HepG2 (cell line): Measurements from ENCODE around the gene FASLG. TPM values are rescaled to one million over a fixed set of nuclear protein-coding genes. Genes with fewer than 3 reads are reported as not detected.

Source experiments
- ATAC-seq: fragments of 200-7000 bp; cut with Tn5 transposase; 3 replicates; pipeline ENCODE4 v1.9.1; 2020; ENCODE audit warnings: mild to moderate bottlenecking, moderate library complexity
- BruUV-seq: library from RNA; stranded (reverse); fragments of 400-500 nt; replicated peaks from 2 replicates; lab custom pipeline; 2021; lab: Mats Ljungman, UMichigan
- CTCF ChIA-PET: fragments of 300-600 bp; formaldehyde crosslinking; extraction: SDS; loops from one replicate; lab custom pipeline; 2021; ENCODE audit warnings: low total read pairs, inconsistent platforms, low intra/inter-chr PET ratio; lab: Yijun Ruan, JAX
- POLR2A ChIA-PET: fragments of 350-600 bp; sonication (Branson Sonifier 250); formaldehyde crosslinking; loops from one replicate; lab custom pipeline; 2020; ENCODE audit warnings: antibody characterized with exemption, inconsistent platforms; lab: Yijun Ruan, JAX
- DNase-seq: peaks from one replicate; pipeline ENCODE4 v3.0.0-alpha.2; 2015; ENCODE audit warnings: low spot score
- FAIRE-seq: peaks from 3 replicates; lab custom pipeline; 2011; peaks lifted over from hg19 to GRCh38; lab: Jason Lieb, UNC
- H2AFZ ChIP-seq: one replicate; pipeline ENCODE4 v1.6.1; 2011; ENCODE audit warnings: low read length, inconsistent platforms
- H3K27ac ChIP-seq: fragments of 300-600 bp; 3 replicates; pipeline ENCODE4 v1.8.0; 2011; ENCODE audit warnings: mixed run types, mild to moderate bottlenecking, mixed read lengths, low read length, inconsistent platforms; ENCODE audit not compliant: insufficient read depth; ENCODE audit errors: extremely low read length
- H3K27me3 ChIP-seq, 2 experiments: fragments of 200-600 bp in 1 of 2; 2 replicates in 1 of 2; 3 replicates in 1 of 2; pipeline versions ENCODE4 v1.6.0 to v1.8.0; 2011; ENCODE audit warnings: low read length in 2 of 2, mild to moderate bottlenecking in 2 of 2, moderate library complexity in 2 of 2, inconsistent platforms in 1 of 2; ENCODE audit not compliant: insufficient read depth in 2 of 2, control insufficient read depth in 1 of 2
- H3K36me3 ChIP-seq, 2 experiments: fragments of 200-600 bp in 1 of 2; replicated peaks in 1 of 2; 2 replicates in 1 of 2; 3 replicates in 1 of 2; pipeline versions ENCODE4 v1.5.1 to v1.8.0; 2011; ENCODE audit warnings: low read length in 2 of 2, inconsistent platforms in 1 of 2; ENCODE audit not compliant: insufficient read depth in 2 of 2, control insufficient read depth in 1 of 2
- H3K4me1 ChIP-seq: 2 replicates; pipeline ENCODE4 v1.5.1; 2012; ENCODE audit warnings: low read length, inconsistent platforms; ENCODE audit not compliant: insufficient read depth
- H3K4me2 ChIP-seq: 2 replicates; pipeline ENCODE4 v1.6.0; 2011; ENCODE audit warnings: low read depth, low read length, inconsistent platforms
- H3K4me3 ChIP-seq, 3 experiments: fragments of 200-600 bp in 1 of 3; sonication (generic), shearing (Covaris generic) in 1 of 3; replicated peaks in 1 of 3; 2 replicates each; pipeline ENCODE4 v1.5.1; 2011 to 2016; ENCODE audit warnings: low read length in 3 of 3, inconsistent platforms in 2 of 3, low read depth in 2 of 3, mild to moderate bottlenecking in 2 of 3, control low read depth in 1 of 3, mixed read lengths in 1 of 3; ENCODE audit not compliant: insufficient read depth in 1 of 3
- H3K79me2 ChIP-seq: one replicate; pipeline ENCODE4 v1.6.1; 2011; ENCODE audit warnings: low read length, inconsistent platforms; ENCODE audit not compliant: insufficient read depth
- H3K9ac ChIP-seq: 2 replicates; pipeline ENCODE4 v1.6.0; 2011; ENCODE audit warnings: mild to moderate bottlenecking, low read depth, low read length, inconsistent platforms; ENCODE audit not compliant: insufficient read depth
- H3K9me3 ChIP-seq: 2 replicates; pipeline ENCODE4 v1.5.1; 2012; ENCODE audit warnings: mild to moderate bottlenecking, low read length
- H4K20me1 ChIP-seq: 2 replicates; pipeline ENCODE4 v1.6.0; 2011; ENCODE audit warnings: inconsistent platforms, mild to moderate bottlenecking, low read length, moderate library complexity; ENCODE audit not compliant: insufficient read depth
- ARNT ChIP-seq: fragments of 450-650 bp; IDR thresholded peaks from 2 replicates; pipeline ENCODE4 v1.6.1; 2017
- ATF7 ChIP-seq, 2 experiments: fragments of 450-650 bp in 1 of 2; sonication (generic) in 1 of 2; formaldehyde crosslinking in 1 of 2; IDR thresholded peaks; 2 replicates each; pipeline versions ENCODE4 v1.4.0 to v1.6.1; 2016 to 2020; ENCODE audit warnings: antibody characterized with exemption in 1 of 2, mild to moderate bottlenecking in 1 of 2, missing genetic modification reagents in 1 of 2
- BHLHE40 ChIP-seq: IDR thresholded peaks from 2 replicates; pipeline ENCODE4 v1.6.1; 2011; ENCODE audit warnings: low read length, improper control_type of control experiment
- FOXP1 ChIP-seq, 2 experiments: fragments of 450-650 bp in 1 of 2; IDR thresholded peaks; 2 replicates each; pipeline ENCODE4 v1.6.1; 2017 to 2018; ENCODE audit warnings: antibody characterized with exemption in 1 of 2
- GFI1 ChIP-seq: sonication (generic); formaldehyde crosslinking; IDR thresholded peaks from 2 replicates; pipeline ENCODE4 v1.5.0; 2020; ENCODE audit warnings: missing genetic modification reagents, mild to moderate bottlenecking, borderline replicate concordance
- MTA3 ChIP-seq: sonication (generic); formaldehyde crosslinking; IDR thresholded peaks from 2 replicates; pipeline ENCODE4 v1.4.0; 2020; ENCODE audit warnings: missing genetic modification reagents
- RARA ChIP-seq: IDR thresholded peaks from 2 replicates; pipeline ENCODE4 v1.6.1; 2016; ENCODE audit warnings: missing genetic modification reagents, missing compliant biosample characterization
- RNF219 ChIP-seq: sonication (generic); formaldehyde crosslinking; IDR thresholded peaks from 2 replicates; pipeline ENCODE4 v1.5.0; 2020; ENCODE audit warnings: mild to moderate bottlenecking, missing genetic modification reagents
- SIN3B ChIP-seq: fragments of 150-350 bp; IDR thresholded peaks from 2 replicates; pipeline ENCODE4 v1.6.1; 2014; ENCODE audit warnings: low read length
- SMARCC2 ChIP-seq: fragments of 450-650 bp; IDR thresholded peaks from 2 replicates; pipeline ENCODE4 v1.6.1; 2017; ENCODE audit warnings: antibody characterized with exemption, mild to moderate bottlenecking
- SUZ12 ChIP-seq: fragments of 150-350 bp; IDR thresholded peaks from 2 replicates; pipeline ENCODE4 v1.6.1; 2014; ENCODE audit warnings: low read depth, low read length
- TBP ChIP-seq: sonication (generic); formaldehyde crosslinking; IDR thresholded peaks from 2 replicates; pipeline ENCODE4 v1.5.0; 2020; ENCODE audit warnings: missing genetic modification reagents
- USF2 ChIP-seq, 2 experiments: sonication (generic) in 1 of 2; formaldehyde crosslinking in 1 of 2; IDR thresholded peaks; 2 replicates each; pipeline versions ENCODE4 v1.5.1 to v1.6.1; 2011 to 2020; ENCODE audit warnings: borderline replicate concordance in 1 of 2, low read depth in 1 of 2, low read length in 1 of 2, mild to moderate bottlenecking in 1 of 2, missing genetic modification reagents in 1 of 2, moderate library complexity in 1 of 2
- ZNF225 ChIP-seq: sonication (generic); formaldehyde crosslinking; IDR thresholded peaks from 2 replicates; pipeline ENCODE4 v1.4.0; 2020; ENCODE audit warnings: mild to moderate bottlenecking, missing genetic modification reagents
- ZNF34 ChIP-seq: sonication (generic); formaldehyde crosslinking; IDR thresholded peaks from 2 replicates; pipeline ENCODE4 v1.4.0; 2020; ENCODE audit warnings: mild to moderate bottlenecking, missing genetic modification reagents, borderline replicate concordance
- ZNF446 ChIP-seq: sonication (generic); formaldehyde crosslinking; IDR thresholded peaks from 2 replicates; pipeline ENCODE4 v1.5.0; 2020; ENCODE audit warnings: mild to moderate bottlenecking, missing genetic modification reagents
- ZNF468 ChIP-seq: sonication (generic); formaldehyde crosslinking; IDR thresholded peaks from 2 replicates; pipeline ENCODE4 v1.8.0; 2022; ENCODE audit warnings: mild to moderate bottlenecking, moderate library complexity, missing genetic modification reagents
- ZNF878 ChIP-seq: sonication (generic); formaldehyde crosslinking; IDR thresholded peaks from 2 replicates; pipeline ENCODE4 v1.8.1; 2023; ENCODE audit warnings: mild to moderate bottlenecking, missing genetic modification reagents, moderate library complexity
- WGBS: methylation state at CpG from one replicate; pipeline ENCODE4 v1.1.6; 2017; ENCODE audit warnings: low lambda C conversion rate; 5-methylcytosine and 5-hydroxymethylcytosine counted together
- in situ Hi-C: cut with HindIII; loops from 2 replicates; pipeline ENCODE4 v1.10.0; 2017; ENCODE audit warnings: low pct_unique_long_range_greater_than_20kb; ENCODE audit not compliant: extremely low pct_ligation_motif_present
- intact Hi-C: fragments of 100-400 bp; cut with micrococcal nuclease; formaldehyde crosslinking; loops from one replicate; pipeline ENCODE4 v1.10.0; 2022; ENCODE audit not compliant: unreplicated experiment
- polyA plus RNA-seq, 8 experiments: library from polyadenylated mRNA; depleted of rRNA in 3 of 8; stranded (reverse) in 7 of 8; unstranded in 1 of 8; fragments of >200 nt; fragmentation: Illumina TruSeq in 4 of 8; extraction: Trizol in 4 of 8; gene quantifications; 2 replicates each; pipeline versions ENCODE4 v1.2.1 to v1.2.3, GENCODE V29; 2011 to 2016; ENCODE audit warnings: low read depth in 4 of 8, missing spikeins in 1 of 8, mixed read lengths in 1 of 8; ENCODE audit not compliant: insufficient read depth in 1 of 8
- total RNA-seq, 5 experiments: library from RNA; depleted of rRNA; stranded (reverse); fragments of >200 nt; fragmentation: Illumina TruSeq; extraction: Trizol; gene quantifications; 2 replicates each; pipeline ENCODE4 v1.2.3, GENCODE V29; 2016; ENCODE audit warnings: low read depth in 1 of 5

FASLG gene
- total and polyA plus RNA-seq, 2 of the 13 experiments (the other 11 are each of a cell fraction or from before 2014, with no cell fraction given), result 0.08 TPM; not detected in 1

GRCh38 chr1:172641492-172641891, 17.4 kb upstream of the FASLG start (continued):
- TF ChIP-seq RNF219 (CRISPR knock-in tag) (no peak), MTA3 (CRISPR knock-in tag) (no peak), ZNF468 (CRISPR knock-in tag) (no peak), FOXP1 (IDR thresholded peaks at IDR 0.05) (no peak), FOXP1 (CRISPR knock-in tag; IDR thresholded peaks at IDR 0.05) (no peak), SUZ12 (no peak), ZNF34 (CRISPR knock-in tag) (no peak), ZNF446 (CRISPR knock-in tag) (no peak)

- CTCF ChIA-PET, result no interaction called here
- in situ Hi-C loops, result no loop called here
- intact Hi-C loops, result no loop called here
- ATAC-seq, result peak; percentile 34; the same call in 2 of the 3 replicates
- Histone ChIP-seq H4K20me1 (no peaks in the 10 kb centered on the region), H3K9ac (no peak overlapping the region), H2AFZ (no peak overlapping the region), H3K4me2 (peak overlapping the region; percentile 41; the same call in 1 of the 2 replicates), H3K36me3 (no peaks in the 10 kb centered on the region), H3K27me3 (peaks cover 0 to 6% of the 10 kb centered on the region in 2 experiments; a peak in 1 of 5 replicates), H3K4me3 (no peak overlapping the region), H3K79me2 (no peaks in the 10 kb centered on the region), H3K27ac (no peak overlapping the region), H3K4me1 (peaks cover 33% of the 10 kb centered on the region), H3K9me3 (no peaks in the 10 kb centered on the region)
- WGBS, result 20% methylated on average over 6 of the region's 6 CpGs
- peak; percentile 41 for DNase-seq
- FAIRE-seq, result no peak
- POLR2A ChIA-PET, result no interaction called here
- no TSS peak for BruUV-seq
- TF ChIP-seq ARNT, result no peak
- no peak for TF ChIP-seq USF2 (IDR thresholded peaks at IDR 0.05; ENCODE audit: low read depth, low read length)
- TF ChIP-seq USF2 (CRISPR knock-in tag; IDR thresholded peaks at IDR 0.05; ENCODE audit: borderline replicate concordance), result no peak; the same call in 1 of the 2 replicates
- 0 out of 2 replicates have a peak, but pooled peaks have one; percentile 15 for TF ChIP-seq RARA (CRISPR knock-in tag)
- no peak for TF ChIP-seq SIN3B
- no peak for TF ChIP-seq BHLHE40
- TF ChIP-seq GFI1, result no peak
- TF ChIP-seq TBP (CRISPR knock-in tag), result no peak
- TF ChIP-seq ZNF878 (CRISPR knock-in tag), result no peak
- TF ChIP-seq ATF7 (IDR thresholded peaks at IDR 0.05), result no peak
- TF ChIP-seq ATF7 (CRISPR knock-in tag; IDR thresholded peaks at IDR 0.05), result no peak
- no peak for TF ChIP-seq ZNF225 (CRISPR knock-in tag)
- no peak for TF ChIP-seq SMARCC2
Observed at GRCh38 chr1:172642970-172643369, 15.9 kb upstream of the FASLG start.
